ENCODE results near the gene CACHD1.

- TF ChIP-seq POLR2A (IDR thresholded peaks at IDR 0.05) (no peak), CTCF (IDR thresholded peaks at IDR 0.05) (no peak)
These were observed 26.7 kb downstream of the CACHD1 start for GRCh38 chr1:64496606-64497005.
